Natural killer cell (primary cell): ENCODE data around the gene FIZ1. TPM values are rescaled to one million over a fixed set of nuclear protein-coding genes. Genes with fewer than 3 reads are reported as not detected.

Experiments
- ATAC-seq, 3 donors: fragments of 150-1000 bp in 2 of 3; fragments of 200-7000 bp in 1 of 3; cut with Tn5 transposase; 1 replicate in 1 of 3; 2 replicates in 2 of 3; pipeline ENCODE4 v1.10.0; 2021; ENCODE audit warnings: mild to moderate bottlenecking in 2 of 3, moderate library complexity in 2 of 3
- DNase-seq, 2 donors: peaks; one replicate each; pipeline versions ENCODE4 v3.0.0 to v3.0.0-alpha.2; 2013 to 2021; ENCODE audit warnings: mixed read lengths in 1 of 2
- H3K27ac ChIP-seq: one replicate; pipeline ENCODE4 v1.5.1; 2013; ENCODE audit warnings: mild to moderate bottlenecking, low read length
- H3K27me3 ChIP-seq: one replicate; pipeline ENCODE4 v1.6.1; 2013; ENCODE audit warnings: low read length; ENCODE audit not compliant: control insufficient read depth, insufficient read depth
- H3K36me3 ChIP-seq: one replicate; pipeline ENCODE4 v1.6.1; 2013; ENCODE audit warnings: low read length; ENCODE audit not compliant: control insufficient read depth, insufficient read depth
- H3K4me1 ChIP-seq: one replicate; pipeline ENCODE4 v1.6.1; 2013; ENCODE audit warnings: low read length; ENCODE audit not compliant: control insufficient read depth, insufficient read depth
- H3K4me3 ChIP-seq: one replicate; pipeline ENCODE4 v1.5.1; 2013; ENCODE audit warnings: low read length
- H3K9me3 ChIP-seq: one replicate; pipeline ENCODE4 v1.6.1; 2013; ENCODE audit warnings: low read length; ENCODE audit not compliant: control insufficient read depth, insufficient read depth
- H3K27ac Mint-ChIP-seq, 2 donors: one replicate each; pipeline ENCODE4 v1.8.0; 2022; ENCODE audit warnings: mild to moderate bottlenecking in 2 of 2, mixed read lengths in 2 of 2, moderate library complexity in 1 of 2
- H3K27me3 Mint-ChIP-seq, 2 donors: one replicate each; pipeline ENCODE4 v1.8.0; 2022; ENCODE audit warnings: low read depth in 2 of 2, mixed read lengths in 2 of 2
- H3K36me3 Mint-ChIP-seq: one replicate; pipeline ENCODE4 v1.8.0; 2022; ENCODE audit warnings: mixed read lengths
- H3K4me1 Mint-ChIP-seq, 2 donors: one replicate each; pipeline ENCODE4 v1.8.0; 2022; ENCODE audit warnings: mixed read lengths in 2 of 2
- H3K4me3 Mint-ChIP-seq: one replicate; pipeline ENCODE4 v1.8.0; 2022; ENCODE audit warnings: mild to moderate bottlenecking, moderate library complexity, mixed read lengths
- H3K9me3 Mint-ChIP-seq, 2 donors: one replicate each; pipeline ENCODE4 v1.8.0; 2022; ENCODE audit warnings: mixed read lengths in 2 of 2
- CTCF ChIP-seq: fragments of 200-600 bp; IDR thresholded peaks from one replicate; pipeline ENCODE4 v1.8.0; 2022; ENCODE audit warnings: antibody characterized with exemption
- WGBS: methylation state at CpG from one replicate; pipeline ENCODE4 v1.1.7; 2013; ENCODE audit warnings: missing lambda C conversion rate; ENCODE audit not compliant: insufficient coverage; 5-methylcytosine and 5-hydroxymethylcytosine counted together
- intact Hi-C: fragments of 100-400 bp; cut with micrococcal nuclease; formaldehyde crosslinking; loops from one replicate; pipeline ENCODE4 v1.14.2; 2022
- total RNA-seq, 4 donors: library from RNA; stranded (reverse); fragments of 120-200 nt in 1 of 4; gene quantifications; one replicate each; pipeline versions ENCODE4 v1.2.3 to v1.2.4, GENCODE V29; 2013 to 2022

The FIZ1 gene
- total RNA-seq, 3 donors from 2014 or later (not counting 1 experiment from before 2014, with no cell fraction given): 8.5 to 18.2 (median 10.3) TPM

- 22% methylated on average over 17 of the region's 17 CpGs for WGBS
- DNase-seq: no peak
- no peak for ATAC-seq
- H3K36me3 Mint-ChIP-seq: no peaks in the 10 kb centered on the region
- intact Hi-C loops: no loop called here
- Histone ChIP-seq H3K27ac (no peak overlapping the region), H3K36me3 (no peaks in the 10 kb centered on the region), H3K4me1 (no peaks in the 10 kb centered on the region), H3K9me3 (no peaks in the 10 kb centered on the region), H3K4me3 (no peak overlapping the region), H3K27me3 (peaks cover 4% of the 10 kb centered on the region)
- H3K27ac Mint-ChIP-seq: no peak overlapping the region
- peaks cover 0 to 27% of the 10 kb centered on the region in 2 donors for H3K27me3 Mint-ChIP-seq
- H3K9me3 Mint-ChIP-seq: no peaks in the 10 kb centered on the region
- no peak for TF ChIP-seq CTCF
- no peak overlapping the region for H3K4me3 Mint-ChIP-seq
- H3K4me1 Mint-ChIP-seq: no peaks in the 10 kb centered on the region
Measured at GRCh38 chr19:55546822-55547614, 52.3 kb downstream of the FIZ1 start.

- H3K4me1 ChIP-seq: no peaks in the 10 kb centered on the region
- WGBS: 81% methylated on average over 11 of the region's 11 CpGs
- no peaks in the 10 kb centered on the region for H3K36me3 Mint-ChIP-seq
- H3K4me3 Mint-ChIP-seq: no peak overlapping the region
- H3K27ac Mint-ChIP-seq: no peak overlapping the region
- no peaks in the 10 kb centered on the region for H3K9me3 Mint-ChIP-seq
- TF ChIP-seq CTCF: no peak
- peaks cover 0 to 27% of the 10 kb centered on the region in 2 donors for H3K27me3 Mint-ChIP-seq
- no peaks in the 10 kb centered on the region for H3K9me3 ChIP-seq
- DNase-seq (no peak), ATAC-seq (no peak)
- H3K27me3 ChIP-seq: peaks cover 4% of the 10 kb centered on the region
- no peaks in the 10 kb centered on the region for H3K36me3 ChIP-seq
- no peak overlapping the region for H3K4me3 ChIP-seq
- H3K27ac ChIP-seq: no peak overlapping the region
- no peaks in the 10 kb centered on the region for H3K4me1 Mint-ChIP-seq
- intact Hi-C loops: no loop called here
Measured at GRCh38 chr19:55546011-55546410, 53.3 kb downstream of the FIZ1 start.

- H3K4me1 Mint-ChIP-seq: no peaks in the 10 kb centered on the region
- no peaks in the 10 kb centered on the region for H3K9me3 Mint-ChIP-seq
- no peak within 1 kb of the TSS for H3K4me3 Mint-ChIP-seq
- no peak for TF ChIP-seq CTCF
- Histone ChIP-seq H3K4me1 (no peaks in the 10 kb centered on the region), H3K36me3 (no peaks in the 10 kb centered on the region), H3K9me3 (no peaks in the 10 kb centered on the region), H3K27ac (no peak within 1 kb of the TSS), H3K4me3 (no peak within 1 kb of the TSS), H3K27me3 (peaks cover 4% of the 10 kb centered on the region)
- no peaks in the 10 kb centered on the region for H3K36me3 Mint-ChIP-seq
- peaks cover 0 to 27% of the 10 kb centered on the region in 2 donors for H3K27me3 Mint-ChIP-seq
- intact Hi-C loops: no loop called here
- DNase-seq: no peak
- ATAC-seq: no peak
- WGBS: 95% methylated on average over 10 of the region's 10 CpGs
- no peak within 1 kb of the TSS for H3K27ac Mint-ChIP-seq
Measured at GRCh38 chr19:55545443-55545842, 53.9 kb downstream of the FIZ1 start, which contains the start of gene SBK3. Gene SBK3, minus strand, starts transcription at chr19:55545543. Its CDS starts 0 bp downstream, at chr19:55545543.
